NB4 (cell line): ENCODE measurements around the gene ADAM8.

Source experiments
- DNase-seq: peaks from one replicate; pipeline ENCODE4 v3.0.0; 2010; ENCODE audit warnings: low read depth
- H3K4me3 ChIP-seq: one replicate; pipeline ENCODE4 v1.5.1; 2011; ENCODE audit warnings: mild to moderate bottlenecking, low read depth, low read length, moderate library complexity
- CTCF ChIP-seq: IDR thresholded peaks from one replicate; pipeline ENCODE4 v1.5.1; 2012; ENCODE audit warnings: low read depth, low read length
- MAX ChIP-seq: IDR thresholded peaks from 2 replicates; pipeline ENCODE4 v1.6.1; 2011; ENCODE audit warnings: low read depth, low read length
- MYC ChIP-seq: IDR thresholded peaks from 2 replicates; pipeline ENCODE4 v1.6.1; 2011; ENCODE audit warnings: low read depth, low read length
- POLR2A ChIP-seq: IDR thresholded peaks from 2 replicates; pipeline ENCODE4 v1.6.1; 2011; ENCODE audit warnings: mild to moderate bottlenecking; ENCODE audit not compliant: insufficient read length; ENCODE audit errors: extremely low read depth

ADAM8 gene

GRCh38 chr10:133270773-133271297 is 5.8 kb downstream of the ADAM8 start:
- DNase-seq: no peak
- H3K4me3 ChIP-seq: no peak overlapping the region
- TF ChIP-seq MYC: no peak
- no peak for TF ChIP-seq MAX
- TF ChIP-seq CTCF: no peak
- no peak for TF ChIP-seq POLR2A

- H3K4me3 ChIP-seq: no peak overlapping the region
- no peak for DNase-seq
- TF ChIP-seq CTCF (no peak), POLR2A (no peak), MYC (no peak)
These were observed 6.5 kb downstream of the ADAM8 start for GRCh38 chr10:133270204-133270603.

- TF ChIP-seq MYC: no peak
- TF ChIP-seq POLR2A: no peak
- no peak for TF ChIP-seq MAX
- no peak for TF ChIP-seq CTCF
- no peak overlapping the region for H3K4me3 ChIP-seq
- no peak for DNase-seq
These were observed 7.3 kb downstream of the ADAM8 start for GRCh38 chr10:133269367-133269766.

- H3K4me3 ChIP-seq: no peak overlapping the region
- no peak for DNase-seq
- TF ChIP-seq POLR2A (no peak), MYC (no peak), MAX (no peak), CTCF (no peak)
These were observed 8.1 kb downstream of the ADAM8 start for GRCh38 chr10:133268532-133268931.

GRCh38 chr10:133267829-133268228 is 8.8 kb downstream of the ADAM8 start:
- DNase-seq: no peak
- H3K4me3 ChIP-seq: no peak overlapping the region
- TF ChIP-seq MYC (no peak), MAX (no peak), CTCF (no peak), POLR2A (no peak)

- TF ChIP-seq CTCF (no peak), MAX (no peak), MYC (no peak), POLR2A (no peak)
- no peak overlapping the region for H3K4me3 ChIP-seq
- no peak for DNase-seq
These were observed 9.4 kb downstream of the ADAM8 start for GRCh38 chr10:133267293-133267692.
